HepG2 (cell line): ENCODE data around the gene ABHD1. TPM values are rescaled to one million over a fixed set of nuclear protein-coding genes. Genes with fewer than 3 reads are reported as not detected.

Experiments
- BRD4 ChIP-seq: sonication (generic); formaldehyde crosslinking; IDR thresholded peaks from 2 replicates; pipeline ENCODE4 v1.4.0; 2020; ENCODE audit warnings: missing genetic modification reagents
- KAT7 ChIP-seq: IDR thresholded peaks from 2 replicates; pipeline ENCODE4 v1.6.1; 2018; ENCODE audit warnings: borderline replicate concordance, missing compliant biosample characterization
- MED13 ChIP-seq: sonication (generic); formaldehyde crosslinking; IDR thresholded peaks from 2 replicates; pipeline ENCODE4 v1.5.0; 2020; ENCODE audit warnings: missing genetic modification reagents
- NFYB ChIP-seq: sonication (generic); formaldehyde crosslinking; IDR thresholded peaks from 2 replicates; pipeline ENCODE4 v1.4.0; 2020; ENCODE audit warnings: missing genetic modification reagents
- RORA ChIP-seq: sonication (generic); formaldehyde crosslinking; IDR thresholded peaks from 2 replicates; pipeline ENCODE4 v1.5.0; 2020; ENCODE audit warnings: mild to moderate bottlenecking, missing genetic modification reagents, moderate library complexity
- ZKSCAN8 ChIP-seq: IDR thresholded peaks from 2 replicates; pipeline ENCODE4 v1.6.1; 2016; ENCODE audit warnings: borderline replicate concordance, missing genetic modification reagents, missing compliant biosample characterization
- ZNF121 ChIP-seq: sonication (generic); formaldehyde crosslinking; IDR thresholded peaks from 2 replicates; pipeline ENCODE4 v1.5.0; 2020; ENCODE audit warnings: mild to moderate bottlenecking, missing genetic modification reagents
- ZNF224 ChIP-seq: sonication (generic); formaldehyde crosslinking; IDR thresholded peaks from 2 replicates; pipeline ENCODE4 v1.5.0; 2020; ENCODE audit warnings: mild to moderate bottlenecking, missing genetic modification reagents
- ZNF253 ChIP-seq: sonication (generic); formaldehyde crosslinking; IDR thresholded peaks from 2 replicates; pipeline ENCODE4 v1.8.0; 2022; ENCODE audit warnings: mild to moderate bottlenecking, missing genetic modification reagents, borderline replicate concordance
- ZNF703 ChIP-seq: sonication (generic); formaldehyde crosslinking; IDR thresholded peaks from 2 replicates; pipeline ENCODE4 v1.5.1; 2020; ENCODE audit warnings: missing genetic modification reagents, mild to moderate bottlenecking, moderate library complexity, borderline replicate concordance
- ZNF713 ChIP-seq: sonication (generic); formaldehyde crosslinking; IDR thresholded peaks from 2 replicates; pipeline ENCODE4 v1.4.0; 2020; ENCODE audit warnings: mild to moderate bottlenecking, missing genetic modification reagents
- ZSCAN22 ChIP-seq: sonication (generic); formaldehyde crosslinking; IDR thresholded peaks from 2 replicates; pipeline ENCODE4 v1.4.0; 2020; ENCODE audit warnings: mild to moderate bottlenecking, missing genetic modification reagents
- polyA plus RNA-seq, 8 experiments: library from polyadenylated mRNA; depleted of rRNA in 3 of 8; stranded (reverse) in 7 of 8; unstranded in 1 of 8; fragments of >200 nt; fragmentation: Illumina TruSeq in 4 of 8; extraction: Trizol in 4 of 8; gene quantifications; 2 replicates each; pipeline versions ENCODE4 v1.2.1 to v1.2.3, GENCODE V29; 2011 to 2016; ENCODE audit warnings: low read depth in 4 of 8, missing spikeins in 1 of 8, mixed read lengths in 1 of 8; ENCODE audit not compliant: insufficient read depth in 1 of 8
- total RNA-seq, 5 experiments: library from RNA; depleted of rRNA; stranded (reverse); fragments of >200 nt; fragmentation: Illumina TruSeq; extraction: Trizol; gene quantifications; 2 replicates each; pipeline ENCODE4 v1.2.3, GENCODE V29; 2016; ENCODE audit warnings: low read depth in 1 of 5
- TF ChIP-seq, protein P1 (sequence below): sonication (generic); formaldehyde crosslinking; IDR thresholded peaks from 2 replicates; pipeline ENCODE4 v1.9.0; 2022; ENCODE audit warnings: missing genetic modification reagents, mild to moderate bottlenecking, borderline replicate concordance
- TF ChIP-seq, protein P2 (sequence below): sonication (generic); formaldehyde crosslinking; IDR thresholded peaks from 2 replicates; pipeline ENCODE4 v1.5.1; 2020; ENCODE audit warnings: missing genetic modification reagents, mild to moderate bottlenecking, borderline replicate concordance
- TF ChIP-seq, protein P3 (sequence below): sonication (generic); formaldehyde crosslinking; conservative IDR thresholded peaks from 2 replicates; pipeline ENCODE4 v1.4.0; 2020; ENCODE audit warnings: missing genetic modification reagents
- TF ChIP-seq, protein P4 (sequence below): IDR thresholded peaks from 2 replicates; pipeline ENCODE4 v1.6.1; 2016
- TF ChIP-seq, protein P5 (sequence below): sonication (generic); formaldehyde crosslinking; IDR thresholded peaks from 2 replicates; pipeline ENCODE4 v1.8.1; 2023; ENCODE audit warnings: mild to moderate bottlenecking, inconsistent platforms, moderate library complexity, missing genetic modification reagents, borderline replicate concordance
- TF ChIP-seq, protein P6 (sequence below): sonication (generic); formaldehyde crosslinking; IDR thresholded peaks from 2 replicates; pipeline ENCODE4 v1.8.0; 2022; ENCODE audit warnings: missing genetic modification reagents, mild to moderate bottlenecking, borderline replicate concordance

The ABHD1 gene
- total and polyA plus RNA-seq, 2 of the 13 experiments (the other 11 are each of a cell fraction or from before 2014, with no cell fraction given), result 0.04 to 0.81 TPM

DNA sequence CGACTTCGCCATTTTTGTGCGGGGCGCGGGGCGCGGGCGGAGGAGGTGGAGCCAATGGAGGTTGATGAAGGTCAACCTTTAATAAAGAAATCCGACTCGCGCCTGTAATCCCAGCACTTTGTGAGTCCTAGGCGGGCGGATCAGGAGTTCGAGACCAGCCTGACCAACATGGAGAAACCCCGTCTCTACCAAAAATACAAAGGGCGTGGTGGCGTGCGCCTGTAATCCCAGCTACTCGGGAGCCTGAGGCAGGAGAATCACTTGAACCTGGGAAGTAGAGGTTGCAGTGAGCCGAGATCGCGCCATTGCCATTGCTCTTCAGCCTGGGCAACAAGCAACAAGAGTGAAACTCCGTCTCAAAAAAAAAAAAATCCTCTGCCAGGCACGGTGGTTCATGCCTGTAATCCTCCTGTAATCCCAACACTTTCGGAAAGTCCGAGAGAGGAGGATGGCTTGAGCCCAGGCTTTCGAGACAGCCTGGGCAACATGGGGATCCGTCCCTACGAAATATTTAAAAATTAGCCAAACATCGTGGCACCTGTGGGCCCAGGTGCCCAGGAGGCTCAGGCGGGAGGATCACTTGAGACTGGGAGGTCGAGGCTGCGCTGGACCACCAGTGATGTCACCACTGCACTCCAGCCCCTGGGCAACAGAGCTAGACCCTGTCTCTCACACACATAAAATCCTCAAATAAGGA is 11.3 kb downstream of the ABHD1 start (continued):
- TF ChIP-seq ZNF253 (CRISPR knock-in tag) (no peak), ZKSCAN8 (CRISPR knock-in tag) (no peak), ZNF224 (CRISPR knock-in tag) (no peak), ZNF121 (CRISPR knock-in tag) (no peak), BRD4 (no peak), MED13 (CRISPR knock-in tag) (no peak), KAT7 (CRISPR knock-in tag) (no peak), ZNF703 (CRISPR knock-in tag) (no peak), ZNF713 (CRISPR knock-in tag) (no peak), ZSCAN22 (no peak), RORA (no peak), NFYB (0 out of 2 replicates have a peak, but pooled peaks have one; percentile 2)
- TF ChIP-seq, protein P1, sequence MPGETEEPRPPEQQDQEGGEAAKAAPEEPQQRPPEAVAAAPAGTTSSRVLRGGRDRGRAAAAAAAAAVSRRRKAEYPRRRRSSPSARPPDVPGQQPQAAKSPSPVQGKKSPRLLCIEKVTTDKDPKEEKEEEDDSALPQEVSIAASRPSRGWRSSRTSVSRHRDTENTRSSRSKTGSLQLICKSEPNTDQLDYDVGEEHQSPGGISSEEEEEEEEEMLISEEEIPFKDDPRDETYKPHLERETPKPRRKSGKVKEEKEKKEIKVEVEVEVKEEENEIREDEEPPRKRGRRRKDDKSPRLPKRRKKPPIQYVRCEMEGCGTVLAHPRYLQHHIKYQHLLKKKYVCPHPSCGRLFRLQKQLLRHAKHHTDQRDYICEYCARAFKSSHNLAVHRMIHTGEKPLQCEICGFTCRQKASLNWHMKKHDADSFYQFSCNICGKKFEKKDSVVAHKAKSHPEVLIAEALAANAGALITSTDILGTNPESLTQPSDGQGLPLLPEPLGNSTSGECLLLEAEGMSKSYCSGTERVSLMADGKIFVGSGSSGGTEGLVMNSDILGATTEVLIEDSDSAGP (CRISPR knock-in tag), result no peak
- TF ChIP-seq, protein P2, sequence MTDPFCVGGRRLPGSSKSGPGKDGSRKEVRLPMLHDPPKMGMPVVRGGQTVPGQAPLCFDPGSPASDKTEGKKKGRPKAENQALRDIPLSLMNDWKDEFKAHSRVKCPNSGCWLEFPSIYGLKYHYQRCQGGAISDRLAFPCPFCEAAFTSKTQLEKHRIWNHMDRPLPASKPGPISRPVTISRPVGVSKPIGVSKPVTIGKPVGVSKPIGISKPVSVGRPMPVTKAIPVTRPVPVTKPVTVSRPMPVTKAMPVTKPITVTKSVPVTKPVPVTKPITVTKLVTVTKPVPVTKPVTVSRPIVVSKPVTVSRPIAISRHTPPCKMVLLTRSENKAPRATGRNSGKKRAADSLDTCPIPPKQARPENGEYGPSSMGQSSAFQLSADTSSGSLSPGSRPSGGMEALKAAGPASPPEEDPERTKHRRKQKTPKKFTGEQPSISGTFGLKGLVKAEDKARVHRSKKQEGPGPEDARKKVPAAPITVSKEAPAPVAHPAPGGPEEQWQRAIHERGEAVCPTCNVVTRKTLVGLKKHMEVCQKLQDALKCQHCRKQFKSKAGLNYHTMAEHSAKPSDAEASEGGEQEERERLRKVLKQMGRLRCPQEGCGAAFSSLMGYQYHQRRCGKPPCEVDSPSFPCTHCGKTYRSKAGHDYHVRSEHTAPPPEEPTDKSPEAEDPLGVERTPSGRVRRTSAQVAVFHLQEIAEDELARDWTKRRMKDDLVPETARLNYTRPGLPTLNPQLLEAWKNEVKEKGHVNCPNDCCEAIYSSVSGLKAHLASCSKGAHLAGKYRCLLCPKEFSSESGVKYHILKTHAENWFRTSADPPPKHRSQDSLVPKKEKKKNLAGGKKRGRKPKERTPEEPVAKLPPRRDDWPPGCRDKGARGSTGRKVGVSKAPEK (CRISPR knock-in tag), result 0 out of 2 replicates have a peak, but pooled peaks have one; percentile 26
- TF ChIP-seq, protein P3, sequence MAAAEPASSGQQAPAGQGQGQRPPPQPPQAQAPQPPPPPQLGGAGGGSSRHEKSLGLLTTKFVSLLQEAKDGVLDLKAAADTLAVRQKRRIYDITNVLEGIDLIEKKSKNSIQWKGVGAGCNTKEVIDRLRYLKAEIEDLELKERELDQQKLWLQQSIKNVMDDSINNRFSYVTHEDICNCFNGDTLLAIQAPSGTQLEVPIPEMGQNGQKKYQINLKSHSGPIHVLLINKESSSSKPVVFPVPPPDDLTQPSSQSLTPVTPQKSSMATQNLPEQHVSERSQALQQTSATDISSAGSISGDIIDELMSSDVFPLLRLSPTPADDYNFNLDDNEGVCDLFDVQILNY, result no peak
- TF ChIP-seq, protein P4, sequence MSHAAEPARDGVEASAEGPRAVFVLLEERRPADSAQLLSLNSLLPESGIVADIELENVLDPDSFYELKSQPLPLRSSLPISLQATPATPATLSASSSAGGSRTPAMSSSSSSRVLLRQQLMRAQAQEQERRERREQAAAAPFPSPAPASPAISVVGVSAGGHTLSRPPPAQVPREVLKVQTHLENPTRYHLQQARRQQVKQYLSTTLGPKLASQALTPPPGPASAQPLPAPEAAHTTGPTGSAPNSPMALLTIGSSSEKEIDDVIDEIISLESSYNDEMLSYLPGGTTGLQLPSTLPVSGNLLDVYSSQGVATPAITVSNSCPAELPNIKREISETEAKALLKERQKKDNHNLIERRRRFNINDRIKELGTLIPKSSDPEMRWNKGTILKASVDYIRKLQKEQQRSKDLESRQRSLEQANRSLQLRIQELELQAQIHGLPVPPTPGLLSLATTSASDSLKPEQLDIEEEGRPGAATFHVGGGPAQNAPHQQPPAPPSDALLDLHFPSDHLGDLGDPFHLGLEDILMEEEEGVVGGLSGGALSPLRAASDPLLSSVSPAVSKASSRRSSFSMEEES, result no peak
- TF ChIP-seq, protein P5, sequence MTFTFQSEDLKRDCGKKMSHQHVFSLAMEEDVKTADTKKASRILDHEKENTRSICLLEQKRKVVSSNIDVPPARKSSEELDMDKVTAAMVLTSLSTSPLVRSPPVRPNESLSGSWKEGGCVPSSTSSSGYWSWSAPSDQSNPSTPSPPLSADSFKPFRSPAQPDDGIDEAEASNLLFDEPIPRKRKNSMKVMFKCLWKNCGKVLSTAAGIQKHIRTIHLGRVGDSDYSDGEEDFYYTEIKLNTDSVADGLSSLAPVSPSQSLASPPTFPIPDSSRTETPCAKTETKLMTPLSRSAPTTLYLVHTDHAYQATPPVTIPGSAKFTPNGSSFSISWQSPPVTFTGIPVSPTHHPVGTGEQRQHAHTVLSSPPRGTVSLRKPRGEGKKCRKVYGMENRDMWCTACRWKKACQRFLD (CRISPR knock-in tag), result no peak
- TF ChIP-seq, protein P6, sequence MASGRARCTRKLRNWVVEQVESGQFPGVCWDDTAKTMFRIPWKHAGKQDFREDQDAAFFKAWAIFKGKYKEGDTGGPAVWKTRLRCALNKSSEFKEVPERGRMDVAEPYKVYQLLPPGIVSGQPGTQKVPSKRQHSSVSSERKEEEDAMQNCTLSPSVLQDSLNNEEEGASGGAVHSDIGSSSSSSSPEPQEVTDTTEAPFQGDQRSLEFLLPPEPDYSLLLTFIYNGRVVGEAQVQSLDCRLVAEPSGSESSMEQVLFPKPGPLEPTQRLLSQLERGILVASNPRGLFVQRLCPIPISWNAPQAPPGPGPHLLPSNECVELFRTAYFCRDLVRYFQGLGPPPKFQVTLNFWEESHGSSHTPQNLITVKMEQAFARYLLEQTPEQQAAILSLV (CRISPR knock-in tag), result no peak
